Measurements from ENCODE around the gene SYTL1.

SYTL1 gene

GRCh38 chr1:27332536-27333281, 9.1 kb upstream of the SYTL1 start:
- H3K36me3 ChIP-seq (ENCODE audit: control insufficient read depth, insufficient read depth, low read length): peaks cover 56% of the 10 kb centered on the region
- H3K27me3 ChIP-seq (replicated peaks; ENCODE audit: control insufficient read depth, insufficient read depth, low read length, poor library complexity, severe bottlenecking): no peaks in the 10 kb centered on the region
- no peaks in the 10 kb centered on the region for H3K9me3 ChIP-seq (ENCODE audit: control insufficient read depth, low read length)
- no peak overlapping the region for H3K4me3 ChIP-seq (ENCODE audit: insufficient read depth, low read depth, low read length, poor library complexity, severe bottlenecking)
- DNase-seq: peak in 2 of 3 donors; percentile 31 to 41
- peaks cover 12% of the 10 kb centered on the region for H3K4me1 ChIP-seq (ENCODE audit: control insufficient read depth, insufficient read depth, low read length, poor library complexity, severe bottlenecking)
- no peak overlapping the region for H3K27ac ChIP-seq (ENCODE audit: insufficient read depth, low read length, poor library complexity, severe bottlenecking)

DNA sequence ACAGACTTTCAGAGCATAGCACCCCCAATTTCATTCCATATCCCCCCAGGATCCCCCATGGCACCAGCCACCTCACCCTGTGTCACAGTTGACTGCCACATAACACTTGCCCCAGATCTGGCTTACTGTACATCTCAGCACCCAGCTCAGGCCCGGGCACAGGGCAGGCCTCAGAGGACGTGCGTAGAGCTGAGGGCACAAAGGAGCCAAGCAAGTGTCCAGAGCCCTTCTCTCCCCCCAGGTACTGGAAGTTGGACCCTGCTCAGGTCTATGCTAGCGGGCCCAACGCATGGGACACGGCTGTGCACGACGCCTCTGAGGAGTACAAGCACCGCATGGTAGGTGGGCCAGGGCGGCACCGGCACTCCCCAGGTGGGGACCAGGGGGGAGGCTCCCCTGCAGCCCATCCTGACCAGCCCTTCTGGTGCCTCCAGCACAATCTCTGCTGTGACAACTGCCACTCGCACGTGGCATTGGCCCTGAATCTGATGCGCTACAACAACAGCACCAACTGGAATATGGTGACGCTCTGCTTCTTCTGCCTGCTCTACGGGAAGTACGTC, 8.0 kb upstream of the SYTL1 start:
- no peaks in the 10 kb centered on the region for H3K9me3 ChIP-seq (ENCODE audit: control insufficient read depth, low read length)
- DNase-seq: no peak
- no peak overlapping the region for H3K4me3 ChIP-seq (ENCODE audit: insufficient read depth, low read depth, low read length, poor library complexity, severe bottlenecking)
- H3K36me3 ChIP-seq (ENCODE audit: control insufficient read depth, insufficient read depth, low read length): peaks cover 56% of the 10 kb centered on the region
- no peak overlapping the region for H3K27ac ChIP-seq (ENCODE audit: insufficient read depth, low read length, poor library complexity, severe bottlenecking)
- no peaks in the 10 kb centered on the region for H3K27me3 ChIP-seq (replicated peaks; ENCODE audit: control insufficient read depth, insufficient read depth, low read length, poor library complexity, severe bottlenecking)
- H3K4me1 ChIP-seq (ENCODE audit: control insufficient read depth, insufficient read depth, low read length, poor library complexity, severe bottlenecking): peaks cover 12% of the 10 kb centered on the region

DNA sequence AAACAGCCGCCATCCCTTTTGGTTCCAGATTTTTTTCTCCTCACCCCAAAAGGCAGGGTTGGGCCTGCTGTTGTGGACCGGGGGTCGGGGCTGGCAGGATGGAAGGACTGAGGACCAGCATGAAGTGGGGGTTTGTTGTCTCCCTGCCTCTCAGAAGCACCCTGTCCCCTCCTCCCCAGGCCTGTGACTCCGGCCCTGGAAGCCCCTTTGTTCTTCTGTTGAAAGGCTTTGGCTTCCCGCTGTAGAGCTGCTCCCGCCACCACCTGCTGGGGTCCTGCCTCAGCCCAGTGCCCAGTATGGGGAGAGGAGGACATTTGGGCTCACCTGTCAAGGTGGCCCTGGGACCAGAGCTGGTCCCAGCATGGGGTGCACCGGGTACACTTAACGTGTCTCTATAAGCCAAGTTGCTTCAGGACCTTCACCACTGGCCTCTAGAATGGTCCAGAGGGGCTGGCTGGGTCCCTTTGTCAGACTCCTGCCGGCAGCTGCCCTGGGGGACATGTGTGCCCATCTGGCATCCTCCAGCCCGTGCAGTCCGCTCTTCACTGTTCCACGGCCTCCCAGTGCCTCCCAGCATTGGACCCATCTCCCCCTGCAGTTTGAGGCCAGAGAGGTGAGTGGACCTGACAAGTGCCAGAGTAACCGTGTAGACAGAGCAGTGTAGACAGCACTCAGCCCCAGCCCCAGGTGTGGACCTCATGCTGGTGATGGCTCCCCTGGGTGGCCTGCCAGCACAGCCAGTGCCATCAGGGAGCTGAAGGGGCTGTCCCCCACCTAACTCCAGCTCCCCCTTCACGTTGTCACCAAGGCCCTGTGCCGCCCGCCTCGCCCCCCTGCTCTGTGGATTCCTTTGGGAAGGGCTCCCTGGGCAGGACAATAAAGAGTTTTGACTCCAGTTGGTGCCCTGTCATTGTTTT, 6.1 kb upstream of the SYTL1 start:
- Histone ChIP-seq H3K4me3 (ENCODE audit: insufficient read depth, low read depth, low read length, poor library complexity, severe bottlenecking) (no peak overlapping the region), H3K4me1 (ENCODE audit: control insufficient read depth, insufficient read depth, low read length, poor library complexity, severe bottlenecking) (peaks cover 13% of the 10 kb centered on the region), H3K27ac (ENCODE audit: insufficient read depth, low read length, poor library complexity, severe bottlenecking) (no peak overlapping the region), H3K27me3 (replicated peaks; ENCODE audit: control insufficient read depth, insufficient read depth, low read length, poor library complexity, severe bottlenecking) (no peaks in the 10 kb centered on the region), H3K36me3 (ENCODE audit: control insufficient read depth, insufficient read depth, low read length) (peaks cover 46% of the 10 kb centered on the region), H3K9me3 (ENCODE audit: control insufficient read depth, low read length) (no peaks in the 10 kb centered on the region)
- DNase-seq: no peak

- no peak for DNase-seq
- Histone ChIP-seq H3K4me3 (ENCODE audit: insufficient read depth, low read depth, low read length, poor library complexity, severe bottlenecking) (no peak overlapping the region), H3K36me3 (ENCODE audit: control insufficient read depth, insufficient read depth, low read length) (peaks cover 42% of the 10 kb centered on the region), H3K27ac (ENCODE audit: insufficient read depth, low read length, poor library complexity, severe bottlenecking) (no peak overlapping the region), H3K4me1 (ENCODE audit: control insufficient read depth, insufficient read depth, low read length, poor library complexity, severe bottlenecking) (peaks cover 23% of the 10 kb centered on the region), H3K9me3 (ENCODE audit: control insufficient read depth, low read length) (no peaks in the 10 kb centered on the region), H3K27me3 (replicated peaks; ENCODE audit: control insufficient read depth, insufficient read depth, low read length, poor library complexity, severe bottlenecking) (no peaks in the 10 kb centered on the region)
Observed at GRCh38 chr1:27336756-27337155, 5.1 kb upstream of the SYTL1 start.

- H3K27ac ChIP-seq (ENCODE audit: insufficient read depth, low read length, poor library complexity, severe bottlenecking): no peak overlapping the region
- no peak for DNase-seq
- peaks cover 27% of the 10 kb centered on the region for H3K36me3 ChIP-seq (ENCODE audit: control insufficient read depth, insufficient read depth, low read length)
- no peak overlapping the region for H3K4me3 ChIP-seq (ENCODE audit: insufficient read depth, low read depth, low read length, poor library complexity, severe bottlenecking)
- H3K4me1 ChIP-seq (ENCODE audit: control insufficient read depth, insufficient read depth, low read length, poor library complexity, severe bottlenecking): peaks cover 19% of the 10 kb centered on the region
- H3K27me3 ChIP-seq (replicated peaks; ENCODE audit: control insufficient read depth, insufficient read depth, low read length, poor library complexity, severe bottlenecking): no peaks in the 10 kb centered on the region
- H3K9me3 ChIP-seq (ENCODE audit: control insufficient read depth, low read length): no peaks in the 10 kb centered on the region
Observed at GRCh38 chr1:27338751-27339150, 3.1 kb upstream of the SYTL1 start.

- no peak for DNase-seq
- Histone ChIP-seq H3K9me3 (ENCODE audit: control insufficient read depth, low read length) (no peaks in the 10 kb centered on the region), H3K27me3 (replicated peaks; ENCODE audit: control insufficient read depth, insufficient read depth, low read length, poor library complexity, severe bottlenecking) (no peaks in the 10 kb centered on the region), H3K4me3 (ENCODE audit: insufficient read depth, low read depth, low read length, poor library complexity, severe bottlenecking) (no peak overlapping the region), H3K27ac (ENCODE audit: insufficient read depth, low read length, poor library complexity, severe bottlenecking) (no peak overlapping the region), H3K4me1 (ENCODE audit: control insufficient read depth, insufficient read depth, low read length, poor library complexity, severe bottlenecking) (peaks cover 24% of the 10 kb centered on the region), H3K36me3 (ENCODE audit: control insufficient read depth, insufficient read depth, low read length) (peaks cover 22% of the 10 kb centered on the region)
Observed at GRCh38 chr1:27339213-27339612, 2.6 kb upstream of the SYTL1 start.

DNA sequence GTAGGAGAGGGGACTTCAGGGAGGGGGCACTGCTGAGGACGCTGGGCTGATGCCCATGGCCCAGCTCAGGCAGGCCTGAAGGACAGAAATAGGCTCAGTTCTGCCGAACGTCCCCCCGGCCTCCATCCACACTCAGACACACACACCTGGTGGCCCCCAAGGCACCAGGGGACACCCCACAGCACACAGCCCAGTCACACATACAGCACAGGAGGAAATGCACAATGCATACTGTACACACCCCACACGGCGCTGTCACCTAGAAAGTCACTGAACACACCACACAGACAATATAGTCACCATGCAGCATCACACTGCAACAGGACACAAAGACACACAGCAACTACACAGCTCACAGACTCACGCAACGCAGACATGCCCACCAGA, 562 bp downstream of the SYTL1 start:
- H3K27me3 ChIP-seq (replicated peaks; ENCODE audit: control insufficient read depth, insufficient read depth, low read length, poor library complexity, severe bottlenecking): no peaks in the 10 kb centered on the region
- peak overlapping the region; percentile 82 for H3K4me3 ChIP-seq (ENCODE audit: insufficient read depth, low read depth, low read length, poor library complexity, severe bottlenecking)
- DNase-seq: no peak
- no peaks in the 10 kb centered on the region for H3K9me3 ChIP-seq (ENCODE audit: control insufficient read depth, low read length)
- H3K27ac ChIP-seq (ENCODE audit: insufficient read depth, low read length, poor library complexity, severe bottlenecking): peak overlapping the region; percentile 87
- peaks cover 10% of the 10 kb centered on the region for H3K36me3 ChIP-seq (ENCODE audit: control insufficient read depth, insufficient read depth, low read length)
- H3K4me1 ChIP-seq (ENCODE audit: control insufficient read depth, insufficient read depth, low read length, poor library complexity, severe bottlenecking): peaks cover 32% of the 10 kb centered on the region

DNA sequence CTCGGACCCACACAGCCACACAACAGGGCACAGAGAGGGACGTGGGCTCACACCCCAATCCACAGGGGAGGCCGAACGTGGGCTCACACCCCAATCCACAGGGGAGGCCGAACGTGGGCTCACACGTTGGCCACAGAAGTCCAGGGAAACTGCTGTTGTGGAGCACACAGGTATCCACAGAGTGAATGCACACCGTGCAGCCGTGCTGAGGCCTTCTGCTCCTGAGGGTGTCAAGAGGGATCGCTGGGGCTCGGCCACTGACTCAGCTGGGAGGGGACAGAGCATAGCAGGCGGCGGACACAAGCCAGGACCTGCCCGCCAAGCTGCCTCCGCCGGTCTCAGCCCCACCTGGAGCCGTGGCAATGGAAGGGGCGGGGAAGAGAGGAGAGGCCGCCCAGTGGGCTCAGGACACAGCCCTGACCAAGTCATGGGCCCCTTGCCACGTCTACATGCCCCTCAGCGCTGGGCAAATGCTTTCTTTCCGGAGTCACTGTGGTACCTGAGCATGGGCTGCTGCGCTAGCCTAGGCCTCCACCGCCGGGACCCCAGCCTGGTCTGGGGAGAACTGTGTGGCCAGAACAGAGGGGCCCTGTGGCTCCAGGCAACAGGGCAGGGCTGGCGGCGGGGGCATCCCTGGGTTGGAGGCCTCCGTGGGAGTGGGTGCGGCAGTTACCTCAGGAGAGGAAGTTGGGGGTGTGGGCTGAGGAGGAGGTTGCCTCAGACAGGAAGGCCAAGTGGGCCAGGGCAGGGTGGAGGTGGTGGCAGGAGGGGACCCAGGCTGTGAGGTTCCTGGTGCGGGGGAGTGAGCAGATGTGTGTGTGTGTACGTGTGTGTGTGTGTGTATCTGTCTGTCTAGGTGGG, 1.2 kb downstream of the SYTL1 start:
- H3K4me1 ChIP-seq (ENCODE audit: control insufficient read depth, insufficient read depth, low read length, poor library complexity, severe bottlenecking): peaks cover 32% of the 10 kb centered on the region
- H3K4me3 ChIP-seq (ENCODE audit: insufficient read depth, low read depth, low read length, poor library complexity, severe bottlenecking): peak overlapping the region; percentile 82
- H3K27me3 ChIP-seq (replicated peaks; ENCODE audit: control insufficient read depth, insufficient read depth, low read length, poor library complexity, severe bottlenecking): no peaks in the 10 kb centered on the region
- peaks cover 16% of the 10 kb centered on the region for H3K36me3 ChIP-seq (ENCODE audit: control insufficient read depth, insufficient read depth, low read length)
- DNase-seq: peak; percentile 69 to 79 (median 75)
- H3K9me3 ChIP-seq (ENCODE audit: control insufficient read depth, low read length): no peaks in the 10 kb centered on the region
- H3K27ac ChIP-seq (ENCODE audit: insufficient read depth, low read length, poor library complexity, severe bottlenecking): peak overlapping the region; percentile 87

GRCh38 chr1:27343639-27344025, 1.8 kb downstream of the SYTL1 start:
- peak overlapping the region; percentile 82 for H3K4me3 ChIP-seq (ENCODE audit: insufficient read depth, low read depth, low read length, poor library complexity, severe bottlenecking)
- peak overlapping the region; percentile 87 for H3K27ac ChIP-seq (ENCODE audit: insufficient read depth, low read length, poor library complexity, severe bottlenecking)
- DNase-seq: no peak

More at GRCh38 chr1:27343639-27344025, 1.8 kb downstream of the SYTL1 start:
- H3K36me3 ChIP-seq (ENCODE audit: control insufficient read depth, insufficient read depth, low read length): peaks cover 16% of the 10 kb centered on the region
- no peaks in the 10 kb centered on the region for H3K9me3 ChIP-seq (ENCODE audit: control insufficient read depth, low read length)
- H3K27me3 ChIP-seq (replicated peaks; ENCODE audit: control insufficient read depth, insufficient read depth, low read length, poor library complexity, severe bottlenecking): no peaks in the 10 kb centered on the region
- H3K4me1 ChIP-seq (ENCODE audit: control insufficient read depth, insufficient read depth, low read length, poor library complexity, severe bottlenecking): peaks cover 32% of the 10 kb centered on the region

All from effector memory CD4-positive, alpha-beta T cell (primary cell).